ENCODE data around the gene CYB5RL.
"Not testable (repeated sequence)": the region's sequence is repeated elsewhere in the genome, so short reads cannot be mapped to it uniquely, and the experiment has no call there.

CYB5RL gene

GRCh38 chr1:54169068-54169467 lies 30.8 kb downstream of the CYB5RL start:
- no peak overlapping the region for H3K4me3 Mint-ChIP-seq
- no peaks in the 10 kb centered on the region for H3K4me1 Mint-ChIP-seq (ENCODE audit: low read depth in 2 of 2)
- DNase-seq: no peak
- no peaks in the 10 kb centered on the region for H3K9me3 Mint-ChIP-seq
- H3K36me3 Mint-ChIP-seq (ENCODE audit: insufficient read depth): no peaks in the 10 kb centered on the region
- ATAC-seq (replicated peaks): no peak
- no peaks in the 10 kb centered on the region for H3K27me3 Mint-ChIP-seq
- H3K27ac Mint-ChIP-seq: no peak overlapping the region

GRCh38 chr1:54168206-54168965 lies 31.4 kb downstream of the CYB5RL start:
- Mint-ChIP-seq H3K36me3 (ENCODE audit: insufficient read depth) (no peaks in the 10 kb centered on the region), H3K9me3 (no peaks in the 10 kb centered on the region), H3K27me3 (peaks cover 0 to 6% of the 10 kb centered on the region in 2 donors), H3K4me1 (ENCODE audit: low read depth in 2 of 2) (no peaks in the 10 kb centered on the region), H3K27ac (no peak overlapping the region), H3K4me3 (no peak overlapping the region)
- DNase-seq (no peak), ATAC-seq (replicated peaks) (no peak)

GRCh38 chr1:54167422-54168139 lies 32.2 kb downstream of the CYB5RL start:
- H3K4me3 Mint-ChIP-seq: no peak overlapping the region
- no peak for ATAC-seq (replicated peaks)
- H3K27me3 Mint-ChIP-seq: peaks cover 0 to 7% of the 10 kb centered on the region in 2 donors
- H3K27ac Mint-ChIP-seq: no peak overlapping the region
- H3K36me3 Mint-ChIP-seq (ENCODE audit: insufficient read depth): no peaks in the 10 kb centered on the region
- no peaks in the 10 kb centered on the region for H3K4me1 Mint-ChIP-seq (ENCODE audit: low read depth in 2 of 2)
- DNase-seq: no peak
- no peaks in the 10 kb centered on the region for H3K9me3 Mint-ChIP-seq

GRCh38 chr1:54166357-54166756 lies 33.5 kb downstream of the CYB5RL start:
- not testable (repeated sequence) for H3K27ac Mint-ChIP-seq; DNase-seq; H3K4me1 Mint-ChIP-seq (ENCODE audit: low read depth in 2 of 2); H3K36me3 Mint-ChIP-seq (ENCODE audit: insufficient read depth); H3K27me3 Mint-ChIP-seq; ATAC-seq (replicated peaks); H3K9me3 Mint-ChIP-seq; H3K4me3 Mint-ChIP-seq

- Mint-ChIP-seq H3K4me1 (ENCODE audit: low read depth in 2 of 2) (no peaks in the 10 kb centered on the region), H3K27me3 (peaks cover 0 to 16% of the 10 kb centered on the region in 2 donors), H3K36me3 (ENCODE audit: insufficient read depth) (no peaks in the 10 kb centered on the region), H3K4me3 (no peak overlapping the region), H3K9me3 (no peaks in the 10 kb centered on the region), H3K27ac (no peak overlapping the region)
- ATAC-seq (replicated peaks) (no peak), DNase-seq (no peak)
These were observed 34.7 kb downstream of the CYB5RL start for GRCh38 chr1:54165146-54165545.

GRCh38 chr1:54163573-54163972 lies 36.3 kb downstream of the CYB5RL start:
- Mint-ChIP-seq H3K9me3 (no peaks in the 10 kb centered on the region), H3K4me1 (ENCODE audit: low read depth in 2 of 2) (no peaks in the 10 kb centered on the region), H3K27ac (no peak overlapping the region), H3K36me3 (ENCODE audit: insufficient read depth) (no peaks in the 10 kb centered on the region), H3K4me3 (no peak overlapping the region), H3K27me3 (peaks cover 0 to 22% of the 10 kb centered on the region in 2 donors)
- no peak for ATAC-seq (replicated peaks)
- no peak for DNase-seq

- peaks cover 0 to 22% of the 10 kb centered on the region in 2 donors for H3K27me3 Mint-ChIP-seq
- no peaks in the 10 kb centered on the region for H3K9me3 Mint-ChIP-seq
- DNase-seq (no peak), ATAC-seq (replicated peaks) (no peak)
- no peak overlapping the region for H3K4me3 Mint-ChIP-seq
- H3K4me1 Mint-ChIP-seq (ENCODE audit: low read depth in 2 of 2): no peaks in the 10 kb centered on the region
- H3K36me3 Mint-ChIP-seq (ENCODE audit: insufficient read depth): no peaks in the 10 kb centered on the region
- no peak overlapping the region for H3K27ac Mint-ChIP-seq
These were observed 36.8 kb downstream of the CYB5RL start for GRCh38 chr1:54163051-54163450.

- ATAC-seq (replicated peaks) (no peak), DNase-seq (no peak)
- H3K36me3 Mint-ChIP-seq (ENCODE audit: insufficient read depth): no peaks in the 10 kb centered on the region
- no peak overlapping the region for H3K4me3 Mint-ChIP-seq
- peaks cover 0 to 22% of the 10 kb centered on the region in 2 donors for H3K27me3 Mint-ChIP-seq
- H3K4me1 Mint-ChIP-seq (ENCODE audit: low read depth in 2 of 2): no peaks in the 10 kb centered on the region
- no peak overlapping the region for H3K27ac Mint-ChIP-seq
- no peaks in the 10 kb centered on the region for H3K9me3 Mint-ChIP-seq
These were observed 38.2 kb downstream of the CYB5RL start for GRCh38 chr1:54161495-54162168.

GRCh38 chr1:54160351-54160750 lies 39.5 kb downstream of the CYB5RL start:
- Mint-ChIP-seq H3K4me3 (no peak overlapping the region), H3K36me3 (ENCODE audit: insufficient read depth) (no peaks in the 10 kb centered on the region), H3K9me3 (no peaks in the 10 kb centered on the region), H3K27ac (no peak overlapping the region), H3K4me1 (ENCODE audit: low read depth in 2 of 2) (no peaks in the 10 kb centered on the region), H3K27me3 (peaks cover 0 to 22% of the 10 kb centered on the region in 2 donors)
- ATAC-seq (replicated peaks) (no peak), DNase-seq (no peak)

- DNase-seq (no peak), ATAC-seq (replicated peaks) (no peak)
- no peaks in the 10 kb centered on the region for H3K4me1 Mint-ChIP-seq (ENCODE audit: low read depth in 2 of 2)
- no peak overlapping the region for H3K27ac Mint-ChIP-seq
- no peaks in the 10 kb centered on the region for H3K9me3 Mint-ChIP-seq
- no peaks in the 10 kb centered on the region for H3K36me3 Mint-ChIP-seq (ENCODE audit: insufficient read depth)
- no peak overlapping the region for H3K4me3 Mint-ChIP-seq
- peaks cover 0 to 22% of the 10 kb centered on the region in 2 donors for H3K27me3 Mint-ChIP-seq
These were observed 40.0 kb downstream of the CYB5RL start for GRCh38 chr1:54159733-54160316.

GRCh38 chr1:54158071-54158470 lies 41.8 kb downstream of the CYB5RL start:
- no peaks in the 10 kb centered on the region for H3K9me3 Mint-ChIP-seq
- no peak for DNase-seq
- no peaks in the 10 kb centered on the region for H3K36me3 Mint-ChIP-seq (ENCODE audit: insufficient read depth)
- H3K4me3 Mint-ChIP-seq: no peak overlapping the region
- H3K4me1 Mint-ChIP-seq (ENCODE audit: low read depth in 2 of 2): no peaks in the 10 kb centered on the region
- H3K27me3 Mint-ChIP-seq: peaks cover 0 to 15% of the 10 kb centered on the region in 2 donors
- no peak for ATAC-seq (replicated peaks)
- H3K27ac Mint-ChIP-seq: no peak overlapping the region

GRCh38 chr1:54157401-54157800 lies 42.4 kb downstream of the CYB5RL start:
- DNase-seq (no peak), ATAC-seq (replicated peaks) (no peak)
- Mint-ChIP-seq H3K9me3 (no peaks in the 10 kb centered on the region), H3K4me1 (ENCODE audit: low read depth in 2 of 2) (no peaks in the 10 kb centered on the region), H3K27ac (no peak overlapping the region), H3K4me3 (no peak overlapping the region), H3K27me3 (peaks cover 0 to 15% of the 10 kb centered on the region in 2 donors), H3K36me3 (ENCODE audit: insufficient read depth) (no peaks in the 10 kb centered on the region)

GRCh38 chr1:54156986-54157385 lies 42.8 kb downstream of the CYB5RL start:
- no peak for ATAC-seq (replicated peaks)
- Mint-ChIP-seq H3K36me3 (ENCODE audit: insufficient read depth) (no peaks in the 10 kb centered on the region), H3K4me3 (no peak overlapping the region), H3K27ac (no peak overlapping the region), H3K4me1 (ENCODE audit: low read depth in 2 of 2) (no peaks in the 10 kb centered on the region), H3K9me3 (no peaks in the 10 kb centered on the region), H3K27me3 (peaks cover 0 to 15% of the 10 kb centered on the region in 2 donors)
- DNase-seq: no peak

Measured in effector memory CD8-positive, alpha-beta T cell (primary cell).